ENCODE results near the gene CDC5L.

CDC5L gene

GRCh38 chr6:44453146-44453545, 65.6 kb downstream of the CDC5L start:
- DNase-seq (ENCODE audit: low read depth): no peak

GRCh38 chr6:44454198-44454597, 66.7 kb downstream of the CDC5L start:
- DNase-seq (ENCODE audit: low read depth): no peak

GRCh38 chr6:44456070-44456965, 68.8 kb downstream of the CDC5L start:
- DNase-seq (ENCODE audit: low read depth): peak; percentile 14

GRCh38 chr6:44456966-44457292, 69.4 kb downstream of the CDC5L start:
- no peak for DNase-seq (ENCODE audit: low read depth)

- DNase-seq (ENCODE audit: low read depth): no peak
Observed at GRCh38 chr6:44457596-44457995, 70.1 kb downstream of the CDC5L start.

- no peak for DNase-seq (ENCODE audit: low read depth)
Observed at GRCh38 chr6:44458551-44458950, 71.0 kb downstream of the CDC5L start.

GRCh38 chr6:44462335-44462734, 74.8 kb downstream of the CDC5L start:
- no peak for DNase-seq (ENCODE audit: low read depth)

- no peak for DNase-seq (ENCODE audit: low read depth)
Observed at GRCh38 chr6:44462797-44463727, 75.6 kb downstream of the CDC5L start.

- no peak for DNase-seq (ENCODE audit: low read depth)
Observed at GRCh38 chr6:44463728-44464450, 76.4 kb downstream of the CDC5L start.

GRCh38 chr6:44464527-44465310, 77.2 kb downstream of the CDC5L start:
- DNase-seq (ENCODE audit: low read depth): no peak

GRCh38 chr6:44466955-44467354, 79.4 kb downstream of the CDC5L start:
- no peak for DNase-seq (ENCODE audit: low read depth)

GRCh38 chr6:44468835-44469234, 81.3 kb downstream of the CDC5L start:
- no peak for DNase-seq (ENCODE audit: low read depth)

- no peak for DNase-seq (ENCODE audit: low read depth)
Observed at GRCh38 chr6:44470115-44470464, 82.6 kb downstream of the CDC5L start.

GRCh38 chr6:44470746-44471145, 83.2 kb downstream of the CDC5L start:
- no peak for DNase-seq (ENCODE audit: low read depth)

- no peak for DNase-seq (ENCODE audit: low read depth)
Observed at GRCh38 chr6:44471271-44471981, 83.9 kb downstream of the CDC5L start.

GRCh38 chr6:44472250-44472945, 84.9 kb downstream of the CDC5L start:
- DNase-seq (ENCODE audit: low read depth): no peak

- DNase-seq (ENCODE audit: low read depth): no peak
Observed at GRCh38 chr6:44473393-44474189, 86.1 kb downstream of the CDC5L start.

GRCh38 chr6:44474190-44474631, 86.7 kb downstream of the CDC5L start:
- no peak for DNase-seq (ENCODE audit: low read depth)

GRCh38 chr6:44474643-44475042, 87.1 kb downstream of the CDC5L start:
- no peak for DNase-seq (ENCODE audit: low read depth)

- DNase-seq (ENCODE audit: low read depth): no peak
Observed at GRCh38 chr6:44475417-44475778, 87.9 kb downstream of the CDC5L start.
